Skeletal muscle cell (primary cell): Measurements from ENCODE around the gene NUDC.
A peak's percentile ranks its signal among the peaks of the same experiment; 100 is the strongest.
"Not testable (repeated sequence)": the region's sequence is repeated elsewhere in the genome, so short reads cannot be mapped to it uniquely, and the experiment has no call there.

Experiments
- DNase-seq: peaks from one replicate; pipeline ENCODE4 v3.0.0-alpha.2; 2010; ENCODE audit warnings: low read depth
- H3K4me3 ChIP-seq: 2 replicates; pipeline ENCODE4 v1.5.1; 2011; ENCODE audit warnings: low read depth, mild to moderate bottlenecking, control low read depth, low read length, moderate library complexity

Gene NUDC

DNA sequence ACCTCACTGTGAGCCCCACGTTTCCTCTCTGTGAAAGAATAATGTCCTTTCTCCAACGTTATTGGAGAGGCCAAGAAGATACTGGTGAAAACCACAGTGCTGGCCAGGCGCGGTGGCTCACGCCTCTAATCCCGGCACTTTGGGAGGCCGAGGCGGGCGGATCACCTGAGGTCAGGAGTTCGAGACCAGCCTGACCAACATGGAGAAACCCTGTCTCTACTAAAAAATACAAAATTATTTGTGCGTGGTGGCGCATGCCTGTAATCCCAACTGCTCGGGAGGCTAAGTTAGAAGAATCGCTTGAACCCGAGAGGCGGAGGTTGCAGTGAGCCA, 27.1 kb downstream of the NUDC start:
- not testable (repeated sequence) for DNase-seq, H3K4me3 ChIP-seq

DNA sequence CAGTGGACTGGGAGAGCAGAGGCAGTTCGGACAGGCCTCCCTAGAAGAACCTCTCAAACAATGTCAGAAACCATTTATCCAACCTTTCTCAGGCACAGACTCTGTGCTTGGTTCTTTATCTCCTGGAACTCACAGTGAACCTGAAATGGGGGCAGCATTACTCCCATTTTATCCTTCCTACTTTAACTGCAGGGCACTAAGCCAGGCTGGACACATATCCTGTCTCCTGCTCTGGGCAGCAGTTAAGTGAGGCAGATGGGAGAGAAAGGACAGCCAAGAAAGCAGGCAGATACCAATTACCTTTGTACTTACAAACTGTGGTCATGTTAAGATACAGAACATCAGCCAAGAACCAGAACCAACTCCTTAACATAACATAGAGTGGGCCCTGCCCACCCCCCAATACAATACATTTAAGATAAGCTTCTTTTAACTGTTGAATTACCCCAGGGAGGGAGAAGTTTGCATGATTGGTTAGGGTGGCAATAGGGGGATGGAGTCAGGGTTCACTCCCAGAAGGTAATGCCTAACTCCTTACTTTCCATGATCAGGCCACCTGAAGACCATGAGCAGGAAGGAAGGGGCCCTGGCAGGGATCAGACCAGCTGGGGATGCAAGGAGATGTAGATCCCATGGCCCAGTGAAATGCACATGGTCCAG, 27.9 kb downstream of the NUDC start:
- no peak overlapping the region for H3K4me3 ChIP-seq
- no peak for DNase-seq

DNA sequence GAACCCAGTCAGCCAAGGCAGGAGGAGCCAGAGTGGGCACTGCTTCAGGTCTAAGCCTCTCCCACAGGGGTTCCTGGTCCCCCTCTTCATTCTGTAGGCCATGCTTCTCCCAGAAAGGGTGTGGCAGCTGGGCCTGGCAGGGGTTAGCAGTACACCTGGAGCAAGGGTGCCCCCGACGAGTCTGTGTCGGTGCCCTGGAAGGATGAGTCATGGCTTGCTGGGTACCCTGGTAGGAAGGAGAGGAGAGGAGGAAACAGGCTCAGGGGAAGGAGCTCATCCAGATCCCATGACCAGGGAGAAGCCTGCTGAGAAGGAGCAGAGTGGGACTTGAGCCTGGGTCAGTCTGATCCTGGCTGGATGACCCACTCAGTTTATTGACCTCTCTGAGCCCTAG, 28.4 kb downstream of the NUDC start:
- no peak for DNase-seq
- no peak overlapping the region for H3K4me3 ChIP-seq

DNA sequence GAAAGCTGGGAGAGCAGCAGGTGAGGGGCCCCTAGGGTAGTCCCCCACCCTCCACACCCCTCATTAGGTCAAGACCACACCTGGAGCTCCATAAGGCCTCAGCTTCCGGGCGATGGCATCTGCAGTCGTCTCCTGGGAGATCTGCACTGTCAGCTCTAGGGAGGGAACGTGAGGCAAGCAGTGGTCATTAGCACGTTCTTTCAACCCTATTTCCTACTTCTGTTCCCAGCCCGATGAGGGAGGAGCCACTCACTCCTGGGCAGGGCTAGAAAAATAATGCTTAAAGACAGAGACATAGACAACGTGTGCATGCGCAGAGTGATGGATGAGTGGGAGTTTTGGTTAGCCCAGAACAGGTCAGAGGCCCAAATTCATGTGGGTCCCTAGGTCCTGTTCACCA, 29.1 kb downstream of the NUDC start:
- H3K4me3 ChIP-seq = no peak overlapping the region
- no peak for DNase-seq

DNA sequence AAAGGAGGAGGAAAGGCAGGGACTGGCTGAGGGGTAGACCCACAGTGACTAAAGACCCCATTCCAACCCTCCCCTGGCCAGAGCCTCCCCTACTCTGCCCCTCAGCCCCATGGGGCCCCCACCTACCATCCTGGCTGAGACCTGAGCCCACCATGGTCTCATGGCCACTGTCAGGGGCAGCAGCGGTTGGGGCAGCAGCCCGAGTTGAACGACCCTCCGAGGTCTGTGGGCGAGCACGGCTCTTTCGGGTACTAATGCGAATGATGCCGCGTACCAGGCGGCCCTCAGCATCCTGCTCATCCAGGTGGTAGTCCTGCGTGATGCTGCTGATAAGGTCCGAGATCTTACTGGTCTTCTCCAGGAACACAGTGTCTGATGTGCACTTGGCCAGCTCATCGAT, 29.7 kb downstream of the NUDC start:
- no peak for DNase-seq
- no peak overlapping the region for H3K4me3 ChIP-seq

DNA sequence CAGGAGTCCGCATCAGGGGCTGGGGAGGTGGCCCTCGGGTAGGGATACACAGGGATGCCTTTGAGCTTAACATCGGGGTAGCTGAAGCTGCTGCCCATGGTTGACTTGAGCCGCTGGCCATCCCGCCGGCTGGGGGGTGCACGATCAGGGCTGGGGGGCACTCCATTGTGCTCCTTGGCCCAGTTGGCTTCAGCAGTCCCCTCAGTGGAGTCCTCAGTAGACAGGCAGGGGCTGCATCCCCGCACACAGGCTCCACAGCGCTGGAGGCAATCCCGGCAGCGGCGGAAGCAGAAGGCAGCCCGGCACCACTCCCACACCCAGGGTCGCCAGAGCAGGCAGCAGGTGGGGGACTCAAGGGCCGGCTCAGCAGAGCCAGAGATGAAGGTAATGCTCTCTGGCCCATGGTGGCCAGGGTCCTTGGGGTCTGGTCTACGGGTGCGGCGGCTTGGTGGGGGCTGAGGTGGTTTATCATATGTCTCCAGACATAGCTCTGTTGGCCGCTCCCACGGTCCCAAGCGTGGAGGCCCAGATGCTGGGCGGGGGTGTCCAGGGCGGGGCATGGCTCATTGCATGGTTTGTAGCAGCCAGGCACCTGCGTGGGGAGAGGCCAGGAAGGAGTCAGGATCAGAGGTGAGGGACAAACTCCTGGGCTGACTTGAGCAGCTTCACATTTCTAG, 30.4 kb downstream of the NUDC start:
- no peak overlapping the region for H3K4me3 ChIP-seq
- no peak for DNase-seq

DNA sequence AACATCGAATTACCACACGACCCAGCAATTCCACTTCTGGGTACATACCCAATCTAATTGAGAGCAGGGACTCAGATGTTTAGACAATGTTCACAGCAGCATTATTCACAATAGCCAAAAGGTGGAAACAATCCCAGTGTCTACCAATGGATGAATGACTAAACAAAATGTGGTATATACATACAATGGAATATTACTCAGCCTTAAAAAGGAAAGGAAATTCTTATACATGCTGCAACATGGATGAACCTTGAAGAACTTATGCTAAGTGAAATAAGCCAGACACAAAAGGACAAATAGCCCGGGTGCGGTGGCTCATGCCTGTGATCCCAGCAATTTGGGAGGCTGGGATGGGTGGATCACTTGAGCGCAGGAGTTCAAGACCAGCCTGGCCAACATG, 31.8 kb downstream of the NUDC start:
- DNase-seq = no peak
- no peak overlapping the region for H3K4me3 ChIP-seq

DNA sequence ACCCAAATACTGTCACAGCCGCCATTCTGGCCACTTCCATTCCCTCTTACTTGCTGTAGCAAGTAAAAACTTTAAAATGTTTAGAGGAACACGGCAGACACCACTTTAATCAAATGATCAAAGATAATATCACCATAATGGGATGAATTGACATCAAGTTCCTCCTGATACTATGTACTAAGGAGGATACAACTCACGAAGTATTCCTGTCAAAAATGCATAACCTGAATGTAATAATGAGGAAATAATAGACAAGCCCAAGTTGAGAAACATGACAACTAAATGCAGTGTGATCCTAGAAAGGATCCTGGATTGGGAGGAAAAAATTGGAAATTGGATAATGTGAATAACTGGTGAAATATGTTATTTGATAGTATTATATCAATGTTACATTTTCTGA, 34.8 kb downstream of the NUDC start:
- no peak for DNase-seq
- no peak overlapping the region for H3K4me3 ChIP-seq

DNA sequence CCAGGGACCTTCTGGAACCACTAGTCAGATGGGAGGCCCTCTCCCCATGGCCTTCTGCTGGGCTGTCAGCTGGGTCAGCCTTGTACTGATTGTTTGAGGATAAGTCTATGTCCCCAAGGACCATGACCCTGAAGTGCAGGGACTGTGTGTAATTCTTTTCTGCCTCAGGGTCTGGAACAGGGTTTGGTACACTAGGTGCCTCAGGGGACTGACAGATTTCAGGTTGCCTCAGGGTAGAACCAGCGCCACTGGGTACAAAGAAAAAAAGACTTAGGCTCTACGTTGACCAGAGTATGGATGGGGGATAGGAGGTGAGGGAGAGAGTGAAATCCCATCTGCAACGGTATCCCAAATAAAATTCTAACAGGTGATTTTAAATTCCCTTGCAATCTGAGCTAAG, 35.8 kb downstream of the NUDC start:
- DNase-seq = no peak
- no peak overlapping the region for H3K4me3 ChIP-seq

DNA sequence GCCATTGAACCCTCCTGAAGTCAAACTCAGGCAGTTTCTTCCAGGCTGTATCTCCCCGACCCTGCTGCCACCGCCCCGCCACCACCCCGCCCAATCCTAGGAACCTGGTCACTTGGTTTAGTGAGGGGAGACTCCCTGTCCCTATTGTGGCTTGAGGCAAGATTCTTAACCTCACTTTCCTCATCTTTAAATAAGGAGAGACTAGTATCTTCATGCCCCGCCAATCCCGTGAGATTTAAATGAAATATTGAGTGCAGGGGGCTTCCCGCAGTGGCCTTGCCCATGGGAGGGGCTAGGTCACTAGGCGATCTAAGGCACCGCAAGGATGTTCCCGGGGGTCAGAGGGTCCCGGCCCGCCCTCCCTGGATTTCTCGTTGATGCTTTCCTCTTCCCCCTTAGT, 37.7 kb downstream of the NUDC start:
- no peak for DNase-seq
- H3K4me3 ChIP-seq = no peak overlapping the region

DNA sequence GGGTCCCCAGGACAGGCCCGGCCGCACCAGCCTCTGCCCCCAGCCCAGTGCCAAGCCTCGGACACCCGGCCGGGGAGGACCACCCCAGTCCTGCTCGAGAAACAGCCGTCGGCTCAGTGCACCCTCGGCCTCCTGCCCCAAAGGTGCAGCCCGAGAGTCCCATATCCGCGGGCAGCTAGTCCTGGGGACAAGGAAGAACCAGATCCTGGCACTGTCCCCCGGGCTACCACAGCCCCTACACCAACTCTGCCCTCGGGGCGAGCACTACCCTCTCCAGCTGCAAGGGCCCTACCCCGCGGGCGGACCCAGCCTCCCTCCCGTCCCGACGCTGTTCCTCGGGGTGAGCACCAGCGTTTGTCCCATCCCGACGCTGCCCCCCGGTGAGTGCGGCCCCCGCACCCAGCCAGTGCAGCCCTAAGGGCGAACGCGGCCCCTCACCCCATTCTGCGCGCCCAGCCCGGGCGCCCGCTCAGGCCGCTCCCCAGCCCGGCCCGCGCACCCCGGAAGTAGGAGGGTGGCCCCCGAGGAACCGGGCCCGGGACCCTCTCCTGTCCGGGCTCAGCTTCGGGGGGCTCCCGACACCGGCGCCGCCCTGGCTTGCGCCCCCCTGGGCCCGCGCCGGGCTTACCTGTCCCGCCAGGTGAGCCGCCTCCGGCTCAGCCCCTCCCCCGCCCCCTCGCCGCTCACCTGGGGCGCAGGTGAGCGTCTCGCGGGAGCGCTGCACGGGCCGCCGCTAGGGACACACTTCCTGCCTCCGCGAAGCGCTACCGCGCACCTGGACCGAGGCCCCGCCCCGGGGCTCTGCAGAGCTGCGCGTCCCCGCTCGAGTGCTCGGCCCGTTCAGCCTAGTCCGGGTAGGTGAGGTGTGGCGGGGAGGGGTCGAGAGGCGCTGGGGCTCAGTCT, 38.4 kb downstream of the NUDC start, which contains the start of gene KDF1:
Gene KDF1, minus strand, starts transcription at position 747 of the 903 bp plus-strand sequence. CDS start 8,088 bp downstream, outside the sequence.
- DNase-seq = no peak
- H3K4me3 ChIP-seq = peak within 1 kb of the TSS; percentile 34

DNA sequence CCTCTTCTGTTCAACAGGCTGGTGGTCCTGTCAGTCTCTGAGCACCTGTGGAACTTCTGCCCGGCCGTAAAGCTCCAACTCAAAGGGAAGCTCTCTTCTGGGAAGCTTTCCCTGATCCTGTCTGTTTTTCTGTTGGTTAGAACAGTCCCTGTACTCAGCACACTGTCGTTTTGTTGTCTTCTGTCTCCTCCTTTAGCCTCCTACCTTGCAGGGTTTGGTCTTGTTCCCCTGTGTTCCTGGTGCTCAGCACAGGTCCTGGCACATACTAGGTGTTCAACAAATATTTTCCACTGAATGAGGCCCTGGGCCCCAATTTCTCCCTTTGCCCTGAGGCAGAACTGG, 39.1 kb downstream of the NUDC start:
- no peak for DNase-seq
- H3K4me3 ChIP-seq = peak overlapping the region; percentile 34

DNA sequence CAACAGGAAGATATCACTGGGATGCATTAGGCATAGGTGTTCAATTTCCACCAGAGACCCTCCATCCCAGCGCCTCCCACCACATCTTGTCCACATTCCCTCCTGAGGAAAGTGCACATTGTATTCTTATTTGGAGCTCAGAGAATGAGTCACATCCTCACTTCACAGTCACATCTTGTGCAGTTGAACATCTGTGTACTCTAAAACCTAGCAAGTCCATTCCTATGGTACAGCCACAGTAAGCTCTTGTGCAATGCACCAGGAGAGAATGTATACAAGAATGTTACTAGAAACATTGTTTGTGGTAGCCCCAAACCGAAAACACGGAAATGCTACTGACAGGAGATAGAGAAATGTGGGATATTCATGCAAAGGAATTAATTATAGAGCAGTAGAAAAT, 40.3 kb downstream of the NUDC start:
- H3K4me3 ChIP-seq = no peak overlapping the region
- peak; percentile 90 for DNase-seq

DNA sequence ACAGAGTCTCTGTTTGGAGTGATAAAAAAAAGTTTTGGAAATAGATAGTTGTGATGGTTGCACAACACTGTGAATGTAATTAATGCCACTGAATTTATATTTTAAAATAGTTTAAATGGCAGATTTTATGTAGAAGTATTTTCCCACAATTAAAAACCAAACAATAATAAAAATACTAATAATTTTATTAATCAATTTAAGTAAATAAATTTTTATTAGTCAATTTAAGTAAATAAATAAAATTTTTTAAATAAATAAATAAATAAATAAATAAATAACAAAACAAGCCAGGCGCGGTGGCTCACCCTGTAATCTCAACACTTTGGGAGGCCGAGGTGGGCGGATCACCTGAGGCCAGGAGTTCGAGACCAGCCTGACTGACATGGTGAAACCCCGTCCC, 43.7 kb downstream of the NUDC start:
- H3K4me3 ChIP-seq = no peak overlapping the region
- DNase-seq = no peak

DNA sequence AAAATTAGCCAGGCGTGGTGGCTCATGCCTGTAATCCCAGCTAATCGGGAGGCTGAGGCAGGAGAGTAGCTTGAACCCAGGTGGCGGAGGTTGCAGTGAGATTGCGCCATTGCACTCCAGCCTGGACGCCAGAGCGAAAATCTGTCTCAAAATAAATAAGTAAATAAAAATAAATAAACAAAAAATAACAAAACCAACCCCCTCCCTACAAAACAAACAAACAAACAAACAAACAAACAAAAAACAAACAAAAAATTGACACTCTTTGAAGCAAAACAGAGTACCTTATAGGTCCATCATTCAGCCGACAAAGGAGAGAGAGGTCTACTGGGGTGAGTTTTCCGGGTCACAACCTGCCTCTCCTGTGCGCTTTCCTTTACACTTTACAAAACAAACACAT, 44.1 kb downstream of the NUDC start:
- H3K4me3 ChIP-seq = no peak overlapping the region
- no peak for DNase-seq

DNA sequence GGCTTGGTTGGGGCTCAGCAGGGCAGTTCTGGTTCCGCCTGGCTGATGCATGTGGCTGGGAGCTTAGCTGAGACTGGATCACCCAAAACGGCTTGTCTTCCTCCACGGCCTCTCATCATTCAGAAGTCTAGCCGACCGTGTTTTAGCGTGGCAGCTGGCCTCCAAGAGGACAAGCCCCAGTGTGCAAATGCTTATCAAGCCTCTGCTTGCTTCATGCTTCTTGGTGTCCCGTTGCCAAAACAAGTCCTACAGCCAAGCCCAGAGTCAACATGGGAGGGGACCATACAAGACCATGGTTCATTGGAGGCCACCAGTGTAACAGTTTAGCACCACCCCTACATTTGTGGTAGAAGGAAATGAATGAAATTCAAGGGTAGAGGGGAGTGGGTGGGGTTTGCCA, 49.3 kb downstream of the NUDC start:
- DNase-seq = no peak
- no peak overlapping the region for H3K4me3 ChIP-seq

DNA sequence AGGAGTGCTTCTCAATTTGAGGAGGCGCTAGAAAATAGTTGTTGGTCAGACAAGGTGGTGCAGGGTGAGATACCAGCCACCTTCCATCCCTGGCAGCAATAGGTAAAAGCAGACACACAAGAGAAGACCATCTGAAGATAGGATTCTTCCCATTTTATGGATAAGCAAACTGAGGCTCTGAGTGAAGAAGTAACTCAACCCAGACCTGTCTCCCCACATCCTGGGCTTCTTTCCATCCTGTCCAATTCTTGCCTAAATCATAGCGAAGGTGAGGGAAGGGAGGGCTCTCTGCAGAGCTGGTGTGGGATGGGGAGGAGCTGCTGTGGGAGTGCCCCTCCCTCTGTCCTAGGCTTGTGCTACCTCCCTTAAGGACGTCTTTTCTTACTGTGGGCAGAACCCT, 50.0 kb downstream of the NUDC start:
- no peak for DNase-seq
- H3K4me3 ChIP-seq = no peak overlapping the region

DNA sequence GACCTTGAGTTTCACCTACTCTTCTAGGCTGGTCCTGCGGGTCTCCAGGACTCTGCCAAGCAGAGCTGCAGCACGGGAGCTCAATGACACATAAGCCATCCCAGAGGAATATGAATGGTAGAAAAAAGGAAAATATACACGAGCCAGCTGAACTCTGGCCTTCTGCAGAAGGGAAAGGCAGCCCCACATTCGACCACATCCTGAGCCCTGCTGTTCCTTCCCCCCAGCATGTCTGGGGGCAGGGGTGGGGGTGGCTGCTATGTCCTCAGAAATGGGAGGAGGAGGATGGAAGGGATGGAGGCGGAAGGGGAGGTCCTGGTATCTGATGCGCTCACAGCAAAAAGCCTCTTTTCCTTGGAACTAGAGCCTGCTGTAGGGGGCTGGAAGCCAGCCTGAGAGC, 50.8 kb downstream of the NUDC start:
- no peak overlapping the region for H3K4me3 ChIP-seq
- DNase-seq = no peak

DNA sequence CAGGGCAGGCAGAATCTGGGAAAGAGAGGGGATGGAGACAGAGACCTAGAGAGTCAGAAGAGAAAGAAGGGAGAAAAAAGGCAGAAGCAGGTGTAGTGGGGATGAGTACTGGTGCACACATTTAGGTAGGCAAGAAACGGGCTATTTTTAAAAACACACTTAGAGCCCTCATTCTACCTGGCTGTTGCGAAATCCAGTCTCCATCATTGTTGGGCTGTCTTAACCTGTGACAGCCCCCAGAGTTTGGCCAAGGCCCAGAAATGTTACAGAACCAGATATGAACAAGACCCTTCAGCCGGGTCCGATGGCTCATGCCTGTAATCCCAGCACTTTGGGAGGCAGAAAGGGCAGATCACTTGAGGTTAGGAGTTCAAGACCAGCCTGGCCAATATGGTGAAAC, 51.3 kb downstream of the NUDC start:
- no peak overlapping the region for H3K4me3 ChIP-seq
- DNase-seq = no peak

DNA sequence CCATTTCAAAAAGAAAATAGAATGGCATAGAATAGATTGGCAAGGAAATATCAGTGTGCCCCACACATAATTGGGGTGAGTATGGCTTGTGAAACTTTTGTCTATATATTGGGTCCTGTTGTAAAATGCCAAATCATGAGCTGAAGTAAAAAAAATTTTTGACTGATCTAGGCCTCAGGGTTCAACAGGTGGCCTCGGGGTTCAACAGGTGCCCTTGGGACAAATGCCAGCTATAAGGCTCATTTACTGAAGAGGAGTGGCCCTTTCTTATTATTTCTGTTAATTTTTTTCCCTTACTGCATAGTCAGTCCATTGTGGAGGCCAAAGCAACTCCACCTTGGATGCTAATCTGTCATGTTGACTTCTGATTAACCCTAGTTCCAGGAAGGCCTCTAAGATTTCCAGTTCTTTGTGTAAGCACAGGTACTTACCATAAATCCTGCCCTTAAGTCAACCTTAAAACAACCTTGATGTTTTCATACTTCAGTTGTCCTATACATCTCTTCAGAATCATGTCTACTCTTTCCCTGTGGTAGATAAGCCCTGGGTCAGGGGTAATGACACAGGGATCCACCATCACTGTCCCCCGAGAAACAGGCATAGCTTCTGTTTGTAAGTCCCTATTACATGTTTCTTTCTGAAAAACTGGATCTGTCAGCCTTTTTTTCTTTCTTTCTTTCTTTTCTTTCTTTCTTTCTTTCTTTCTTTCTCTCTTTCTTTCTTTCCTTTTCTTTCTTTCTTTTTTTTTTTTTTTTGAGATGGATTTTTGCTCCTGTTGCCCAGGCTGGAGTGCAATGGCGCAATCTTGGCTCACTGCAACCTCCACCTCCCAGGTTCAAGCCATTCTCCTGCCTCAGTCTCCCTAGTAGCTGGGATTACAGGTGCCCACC, 55.3 kb downstream of the NUDC start:
- no peak for DNase-seq
- no peak overlapping the region for H3K4me3 ChIP-seq
